ENCODE measurements around the gene SNTA1. TPM values are rescaled to one million over a fixed set of nuclear protein-coding genes. Genes with fewer than 3 reads are reported as not detected.

Gene SNTA1
- total RNA-seq, 2 donors from 2014 or later = 40.1 to 44.7 TPM

DNA sequence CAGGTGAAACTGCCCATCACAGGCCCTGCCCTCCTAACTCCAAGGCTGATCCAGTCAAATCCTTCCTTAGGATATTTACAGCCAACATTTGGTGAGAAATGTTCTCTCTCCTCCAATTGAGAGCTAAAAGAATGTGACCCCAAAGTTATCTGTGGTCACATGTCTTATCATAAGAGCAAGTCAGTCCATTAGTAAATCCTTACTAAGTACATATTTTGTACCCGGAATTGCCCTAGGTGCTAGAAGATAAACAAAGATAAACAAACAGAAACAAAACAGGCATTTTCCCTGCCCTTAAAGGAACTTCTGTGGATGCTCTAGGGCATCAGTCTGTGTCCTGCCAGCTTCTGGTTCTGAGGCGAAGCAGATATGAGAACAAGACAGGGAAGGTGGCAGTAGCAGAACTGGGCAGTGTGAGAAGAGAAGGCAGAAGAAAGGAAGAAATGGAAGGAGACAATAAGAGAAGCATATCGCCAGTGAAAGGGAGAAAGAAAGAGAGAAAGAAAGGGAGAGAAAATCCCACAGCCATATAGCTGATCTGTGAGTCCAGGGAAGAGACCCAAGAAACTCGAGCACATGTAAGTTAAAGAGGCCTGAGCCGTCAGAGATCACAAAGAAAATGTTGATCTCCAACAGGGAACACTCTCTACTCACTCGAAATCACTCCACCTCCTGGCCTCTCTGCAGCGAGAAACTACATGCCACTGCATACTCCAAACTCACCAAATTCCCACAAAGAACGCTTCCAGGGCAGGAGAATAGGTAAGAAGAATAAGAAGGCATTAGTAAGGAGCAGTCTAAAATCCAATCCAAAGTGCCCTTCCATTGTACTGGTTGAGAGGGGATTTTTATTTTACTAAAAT lies 83.9 kb downstream of the SNTA1 start:
- intact Hi-C loops (cut with DNase I) = no loop called here
- DNase-seq (ENCODE audit: low spot score) = no peak

Other genes starting within 250 kb of the SNTA1 start
- gene BPIFA3, start 226.4 kb downstream of the SNTA1 start, total RNA-seq = not detected
- not detected for gene BPIFA1, start 207.8 kb downstream of the SNTA1 start, total RNA-seq
- not detected for gene BPIFB1, start 160.5 kb downstream of the SNTA1 start, total RNA-seq
- gene CDK5RAP1, start 42.2 kb downstream of the SNTA1 start, total RNA-seq = 10 to 100 TPM; 15.9 to 19.8 TPM
- gene CBFA2T2, start 46.3 kb upstream of the SNTA1 start, total RNA-seq = 10 to 100 TPM; 11.0 to 12.0 TPM
- not detected for gene C20orf144, start 218.6 kb upstream of the SNTA1 start, total RNA-seq
- 1 to 10 TPM; 1.2 to 1.4 TPM for gene ACTL10, start 223.2 kb upstream of the SNTA1 start, total RNA-seq
- 10 to 100 TPM; 25.5 to 36.6 TPM for gene NECAB3, start 230.7 kb upstream of the SNTA1 start, total RNA-seq
- 1 to 10 TPM; 2.0 to 2.2 TPM for gene E2F1, start 242.6 kb upstream of the SNTA1 start, total RNA-seq

Measured in posterior vena cava (tissue), 2 donors.